NCI-H2196 treated with DMSO at 0.1 percent for 48 hours (cell line): ENCODE results near the gene PKIG.
A peak's percentile ranks its signal among the peaks of the same experiment; 100 is the strongest.

Source experiments
- DNase-seq: peaks from one replicate; lab custom pipeline; 2025; ENCODE audit not compliant: unreplicated experiment; lab: John Stamatoyannopoulos, UW

PKIG gene

GRCh38 chr20:44594730-44595129, 12.4 kb downstream of the PKIG start:
- no peak for DNase-seq

- DNase-seq = no peak
Observed at GRCh38 chr20:44596010-44596409, 13.6 kb downstream of the PKIG start.

- DNase-seq = no peak
Observed at GRCh38 chr20:44596876-44597275, 14.5 kb downstream of the PKIG start.

- no peak for DNase-seq
Observed at GRCh38 chr20:44597516-44597915, 15.1 kb downstream of the PKIG start.

- DNase-seq = no peak
Observed at GRCh38 chr20:44597930-44598329, 15.6 kb downstream of the PKIG start.

GRCh38 chr20:44598423-44599305, 16.3 kb downstream of the PKIG start:
- DNase-seq = no peak

- DNase-seq = no peak
Observed at GRCh38 chr20:44599715-44600114, 17.3 kb downstream of the PKIG start.

GRCh38 chr20:44600301-44600700, 17.9 kb downstream of the PKIG start:
- no peak for DNase-seq

- no peak for DNase-seq
Observed at GRCh38 chr20:44600758-44601201, 18.4 kb downstream of the PKIG start.

GRCh38 chr20:44601236-44601671, 18.9 kb downstream of the PKIG start:
- DNase-seq = no peak

- DNase-seq = no peak
Observed at GRCh38 chr20:44601801-44602204, 19.4 kb downstream of the PKIG start.

GRCh38 chr20:44603327-44603726, 20.9 kb downstream of the PKIG start:
- no peak for DNase-seq

- no peak for DNase-seq
Observed at GRCh38 chr20:44606725-44607441, 24.5 kb downstream of the PKIG start.

GRCh38 chr20:44609006-44609515, 26.7 kb downstream of the PKIG start:
- DNase-seq = no peak

GRCh38 chr20:44609516-44610312, 27.3 kb downstream of the PKIG start:
- DNase-seq = peak; percentile 79

- DNase-seq = no peak
Observed at GRCh38 chr20:44610313-44610962, 28.1 kb downstream of the PKIG start.

- DNase-seq = no peak
Observed at GRCh38 chr20:44613575-44613974, 31.2 kb downstream of the PKIG start.

GRCh38 chr20:44614525-44614924, 32.1 kb downstream of the PKIG start:
- DNase-seq = no peak

GRCh38 chr20:44615169-44615791, 32.9 kb downstream of the PKIG start:
- no peak for DNase-seq
